Adipocyte (in vitro differentiated cells): ENCODE data around the gene PIK3AP1.
A peak's percentile ranks its signal among the peaks of the same experiment; 100 is the strongest.
"Not testable (repeated sequence)": the region's sequence is repeated elsewhere in the genome, so short reads cannot be mapped to it uniquely, and the experiment has no call there.

Source experiments
- DNase-seq: peaks from one replicate; pipeline ENCODE4 v3.0.0-alpha.2; 2015; ENCODE audit warnings: low read depth
- H3K27me3 ChIP-seq: replicated peaks from 2 replicates; pipeline ENCODE4 v1.7.0; 2013; ENCODE audit warnings: mild to moderate bottlenecking, low read length, moderate library complexity; ENCODE audit not compliant: control insufficient read depth, insufficient read depth
- H3K36me3 ChIP-seq: 2 replicates; pipeline ENCODE4 v1.7.0; 2013; ENCODE audit warnings: low read length, mild to moderate bottlenecking, moderate library complexity; ENCODE audit not compliant: control insufficient read depth, insufficient read depth, severe bottlenecking
- H3K4me1 ChIP-seq: 2 replicates; pipeline ENCODE4 v1.7.0; 2013; ENCODE audit warnings: mild to moderate bottlenecking, low read length, moderate library complexity; ENCODE audit not compliant: control insufficient read depth, insufficient read depth
- H3K4me3 ChIP-seq: 2 replicates; pipeline ENCODE4 v1.7.0; 2013; ENCODE audit warnings: mild to moderate bottlenecking, low read length, moderate library complexity
- H3K9ac ChIP-seq: 2 replicates; pipeline ENCODE4 v1.7.0; 2013; ENCODE audit warnings: mild to moderate bottlenecking, low read length, moderate library complexity
- H3K9me3 ChIP-seq: 2 replicates; pipeline ENCODE4 v1.7.0; 2013; ENCODE audit warnings: mild to moderate bottlenecking, low read length, moderate library complexity; ENCODE audit not compliant: control insufficient read depth

Gene PIK3AP1

DNA sequence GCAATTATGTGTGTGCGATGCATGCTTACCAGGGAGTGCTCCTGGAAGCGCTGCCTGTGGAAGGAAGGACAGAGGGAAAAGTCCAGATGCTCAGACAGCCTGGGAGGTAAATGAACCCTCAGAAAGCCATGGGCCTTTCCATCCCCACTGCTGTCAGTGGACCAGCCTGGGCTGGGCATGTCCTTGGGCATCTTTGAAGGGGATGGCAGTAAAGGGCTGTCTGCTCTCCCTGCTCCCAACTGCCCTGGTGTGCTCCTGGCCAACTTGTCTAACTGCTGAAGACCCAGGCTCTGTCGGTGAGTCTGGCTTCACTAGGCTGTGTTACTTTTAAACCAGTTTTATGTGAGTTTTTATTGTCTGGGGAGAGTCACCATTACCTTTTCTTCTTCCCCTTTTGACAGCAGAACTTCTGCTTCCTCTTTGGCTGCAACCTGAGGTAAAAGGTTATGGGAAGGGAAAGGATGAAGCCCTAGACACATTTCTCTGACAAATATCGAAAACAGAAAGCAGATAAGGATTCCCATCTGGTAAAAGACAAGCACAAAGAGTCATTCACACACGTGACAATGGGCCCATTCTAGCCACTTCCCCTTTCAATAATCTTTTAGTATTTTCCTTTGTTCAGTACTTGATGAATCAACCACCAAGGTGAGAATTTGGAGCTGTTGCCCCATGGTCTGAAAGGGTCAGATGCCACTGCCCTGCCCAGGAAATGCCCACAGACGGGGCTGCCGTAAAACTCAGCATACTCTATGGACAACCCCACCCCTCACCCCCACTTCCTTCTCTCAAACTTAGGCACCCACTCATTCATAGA is 27.6 kb upstream of the PIK3AP1 start:
- Histone ChIP-seq H3K36me3 (no peaks in the 10 kb centered on the region), H3K27me3 (no peaks in the 10 kb centered on the region), H3K4me3 (no peak overlapping the region), H3K4me1 (no peaks in the 10 kb centered on the region), H3K9ac (no peak overlapping the region), H3K9me3 (no peaks in the 10 kb centered on the region)
- DNase-seq = no peak

DNA sequence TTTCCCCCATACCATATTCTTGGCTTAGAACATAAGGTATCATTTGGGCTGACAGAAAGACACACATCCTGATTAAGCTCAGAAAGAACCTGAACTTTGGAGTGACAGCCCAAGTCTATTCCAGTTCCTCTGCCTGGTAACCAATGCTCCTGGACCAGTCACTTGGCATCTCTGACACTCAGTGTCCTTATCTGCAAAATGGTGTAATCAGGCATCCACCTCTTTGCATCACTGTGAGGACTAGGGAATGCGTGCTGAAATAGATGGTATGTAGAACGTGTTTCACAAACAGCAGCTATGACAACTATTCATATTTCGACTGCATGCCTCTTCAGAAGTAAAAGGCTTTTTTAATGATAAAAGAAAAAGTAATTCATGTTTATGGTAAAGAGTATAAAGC is 26.2 kb upstream of the PIK3AP1 start:
- no peak for DNase-seq
- Histone ChIP-seq H3K27me3 (no peaks in the 10 kb centered on the region), H3K4me1 (no peaks in the 10 kb centered on the region), H3K9me3 (no peaks in the 10 kb centered on the region), H3K4me3 (no peak overlapping the region), H3K9ac (no peak overlapping the region), H3K36me3 (no peaks in the 10 kb centered on the region)

GRCh38 chr10:96745950-96746349 is 25.6 kb upstream of the PIK3AP1 start:
- no peaks in the 10 kb centered on the region for H3K4me1 ChIP-seq
- no peak for DNase-seq
- no peak overlapping the region for H3K9ac ChIP-seq
- no peaks in the 10 kb centered on the region for H3K9me3 ChIP-seq
- no peaks in the 10 kb centered on the region for H3K27me3 ChIP-seq
- H3K4me3 ChIP-seq = no peak overlapping the region
- no peaks in the 10 kb centered on the region for H3K36me3 ChIP-seq

GRCh38 chr10:96743988-96744585 is 23.8 kb upstream of the PIK3AP1 start:
- Histone ChIP-seq H3K9ac (no peak overlapping the region), H3K4me3 (no peak overlapping the region), H3K36me3 (no peaks in the 10 kb centered on the region), H3K9me3 (no peaks in the 10 kb centered on the region), H3K4me1 (no peaks in the 10 kb centered on the region), H3K27me3 (no peaks in the 10 kb centered on the region)
- peak; percentile 40 for DNase-seq

DNA sequence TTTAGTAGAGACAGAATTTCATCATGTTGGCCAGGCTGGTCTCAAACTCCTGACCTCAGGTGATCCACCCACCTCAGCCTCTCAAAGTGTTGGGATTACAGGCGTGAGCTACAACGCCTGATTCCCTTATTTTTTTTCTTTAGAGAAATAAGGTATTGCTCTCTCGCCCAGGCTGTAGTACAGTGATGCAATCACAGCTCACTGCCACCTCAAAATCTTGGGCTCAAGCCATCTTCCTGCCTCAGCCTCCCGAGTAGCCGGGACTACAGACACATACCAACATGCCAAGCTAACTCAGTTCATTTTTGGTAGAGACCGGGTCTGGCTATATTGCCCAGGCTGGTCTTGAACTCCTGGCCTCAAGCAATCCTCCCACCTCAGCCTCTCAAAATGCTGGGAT is 21.2 kb upstream of the PIK3AP1 start:
- not testable (repeated sequence) for H3K27me3 ChIP-seq, DNase-seq, H3K4me3 ChIP-seq, H3K9ac ChIP-seq, H3K4me1 ChIP-seq, H3K9me3 ChIP-seq, H3K36me3 ChIP-seq

- Histone ChIP-seq H3K36me3 (no peaks in the 10 kb centered on the region), H3K4me3 (no peak overlapping the region), H3K9me3 (no peaks in the 10 kb centered on the region), H3K9ac (no peak overlapping the region), H3K4me1 (no peaks in the 10 kb centered on the region), H3K27me3 (no peaks in the 10 kb centered on the region)
- DNase-seq = no peak
These were observed 20.4 kb upstream of the PIK3AP1 start for GRCh38 chr10:96740579-96741281.

- Histone ChIP-seq H3K9ac (no peak overlapping the region), H3K36me3 (no peaks in the 10 kb centered on the region), H3K4me1 (no peaks in the 10 kb centered on the region)
These were observed 19.8 kb upstream of the PIK3AP1 start for GRCh38 chr10:96740141-96740540.

GRCh38 chr10:96737307-96737902 is 17.1 kb upstream of the PIK3AP1 start:
- not testable (repeated sequence) for H3K4me1 ChIP-seq, H3K4me3 ChIP-seq, H3K36me3 ChIP-seq, H3K9ac ChIP-seq, H3K27me3 ChIP-seq, DNase-seq, H3K9me3 ChIP-seq

More at GRCh38 chr10:96740141-96740540, 19.8 kb upstream of the PIK3AP1 start:
- H3K4me3 ChIP-seq = no peak overlapping the region
- no peak for DNase-seq
- no peaks in the 10 kb centered on the region for H3K27me3 ChIP-seq
- no peaks in the 10 kb centered on the region for H3K9me3 ChIP-seq

- Histone ChIP-seq H3K36me3 (no peaks in the 10 kb centered on the region), H3K27me3 (peaks cover 28% of the 10 kb centered on the region), H3K9me3 (no peaks in the 10 kb centered on the region), H3K9ac (no peak overlapping the region), H3K4me1 (no peaks in the 10 kb centered on the region), H3K4me3 (no peak overlapping the region)
- DNase-seq = no peak
These were observed 4.3 kb upstream of the PIK3AP1 start for GRCh38 chr10:96724621-96725020.

- no peaks in the 10 kb centered on the region for H3K36me3 ChIP-seq
- no peak for DNase-seq
- H3K4me3 ChIP-seq = no peak overlapping the region
- no peaks in the 10 kb centered on the region for H3K9me3 ChIP-seq
- H3K4me1 ChIP-seq = no peaks in the 10 kb centered on the region
- H3K27me3 ChIP-seq = peaks cover 55% of the 10 kb centered on the region
- H3K9ac ChIP-seq = no peak overlapping the region
These were observed 876 bp upstream of the PIK3AP1 start for GRCh38 chr10:96721207-96721572.

DNA sequence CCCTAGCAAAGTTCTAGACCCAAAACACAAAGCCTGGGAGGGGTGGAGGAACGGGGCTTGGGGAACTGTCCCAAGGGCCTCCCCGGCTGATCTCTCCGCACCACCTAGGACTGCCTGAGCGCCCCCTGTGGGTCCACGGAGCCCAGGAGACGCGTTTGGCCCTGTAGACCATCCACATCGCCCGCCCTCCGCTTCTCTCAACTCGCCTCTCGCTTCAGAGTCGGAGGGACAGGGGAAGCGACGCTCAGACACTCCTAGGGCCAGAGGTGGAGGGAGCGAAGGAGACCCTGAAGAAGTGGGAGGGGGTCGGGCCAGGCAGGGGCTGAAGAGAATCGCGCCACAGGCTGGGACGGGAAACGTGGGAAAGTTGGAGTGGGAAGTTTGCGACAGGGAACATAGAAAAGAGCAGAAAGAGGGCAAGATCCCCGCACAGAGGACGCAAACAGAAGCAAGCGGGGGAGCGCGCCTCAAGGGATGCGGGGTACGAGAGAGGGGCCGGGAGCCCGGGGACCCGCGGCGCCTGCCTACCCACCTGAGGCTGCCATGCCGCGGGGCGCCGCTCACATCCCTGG is 378 bp downstream of the PIK3AP1 start:
- Histone ChIP-seq H3K9me3 (no peaks in the 10 kb centered on the region), H3K36me3 (no peaks in the 10 kb centered on the region), H3K4me3 (peak overlapping the region; percentile 62), H3K9ac (no peak overlapping the region), H3K27me3 (peaks cover 52% of the 10 kb centered on the region), H3K4me1 (no peaks in the 10 kb centered on the region)
- no peak for DNase-seq
